ENCODE results near the gene GPR108.

The GPR108 gene

DNA sequence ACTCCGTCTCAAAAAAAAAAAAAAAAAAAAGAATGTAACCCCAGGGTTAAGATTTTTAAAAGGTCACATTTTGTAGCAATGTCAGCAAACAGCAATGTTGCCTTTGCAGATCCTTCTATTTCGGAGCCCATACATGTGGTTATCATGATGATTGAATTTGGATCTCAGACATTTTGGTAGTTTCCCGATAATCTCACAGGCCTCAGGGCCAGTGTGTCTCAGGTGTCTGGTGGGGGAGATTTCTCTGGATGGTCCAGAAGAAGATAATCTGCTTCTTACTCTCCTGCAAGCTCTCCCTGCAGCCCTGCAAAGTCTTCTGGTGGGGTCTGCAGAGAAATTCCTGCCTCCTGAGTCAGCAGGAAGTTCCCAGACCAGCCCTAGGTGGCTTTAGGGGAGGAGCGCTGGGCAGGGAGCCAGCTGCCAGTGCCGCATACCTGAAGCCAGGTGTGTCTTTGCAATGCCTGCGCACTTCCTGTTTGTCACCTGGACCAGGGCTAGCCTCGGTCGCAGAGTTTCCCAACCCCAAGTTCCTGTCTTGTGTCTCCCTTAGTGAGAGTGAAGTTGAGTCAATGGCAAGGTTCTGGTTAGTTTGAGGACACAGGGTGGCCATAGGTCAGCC lies 28.5 kb upstream of the GPR108 start:
- TF ChIP-seq TAF1 (IDR thresholded peaks at IDR 0.05; ENCODE audit: low read depth) (peak; percentile 54; the same call in 1 of the 2 replicates), YY1 (IDR thresholded peaks at IDR 0.05; ENCODE audit: low read depth) (no peak), MAX (IDR thresholded peaks at IDR 0.05) (peak; percentile 86), EP300 (IDR thresholded peaks at IDR 0.05; ENCODE audit: borderline replicate concordance) (peak; percentile 92), USF1 (IDR thresholded peaks at IDR 0.05) (peak; percentile 60; the same call in 1 of the 2 replicates), TCF12 (IDR thresholded peaks at IDR 0.05; ENCODE audit: low read depth) (peak; percentile 97), CREB1 (IDR thresholded peaks at IDR 0.05; ENCODE audit: low read depth) (peak; percentile 47; the same call in 1 of the 2 replicates), RAD21 (IDR thresholded peaks at IDR 0.05; ENCODE audit: low read depth) (peak; percentile 15; the same call in 1 of the 2 replicates), FOXM1 (IDR thresholded peaks at IDR 0.05; ENCODE audit: borderline replicate concordance, low read depth) (peak; percentile 77), REST (IDR thresholded peaks at IDR 0.05; ENCODE audit: low read depth) (no peak), TEAD4 (IDR thresholded peaks at IDR 0.05) (peak; percentile 98), ZBTB7A (IDR thresholded peaks at IDR 0.05; ENCODE audit: low read depth) (peak; percentile 85), NFIC (IDR thresholded peaks at IDR 0.05) (peak; percentile 97), EGR1 (IDR thresholded peaks at IDR 0.05) (no peak), CEBPB (IDR thresholded peaks at IDR 0.05) (peak; percentile 73)

- TF ChIP-seq USF1 (IDR thresholded peaks at IDR 0.05) = peak; percentile 93
- TF ChIP-seq EGR1 (IDR thresholded peaks at IDR 0.05) = no peak
- no peak for TF ChIP-seq REST (IDR thresholded peaks at IDR 0.05; ENCODE audit: low read depth)
These were observed 23.8 kb upstream of the GPR108 start for GRCh38 chr19:6761053-6761676.

DNA sequence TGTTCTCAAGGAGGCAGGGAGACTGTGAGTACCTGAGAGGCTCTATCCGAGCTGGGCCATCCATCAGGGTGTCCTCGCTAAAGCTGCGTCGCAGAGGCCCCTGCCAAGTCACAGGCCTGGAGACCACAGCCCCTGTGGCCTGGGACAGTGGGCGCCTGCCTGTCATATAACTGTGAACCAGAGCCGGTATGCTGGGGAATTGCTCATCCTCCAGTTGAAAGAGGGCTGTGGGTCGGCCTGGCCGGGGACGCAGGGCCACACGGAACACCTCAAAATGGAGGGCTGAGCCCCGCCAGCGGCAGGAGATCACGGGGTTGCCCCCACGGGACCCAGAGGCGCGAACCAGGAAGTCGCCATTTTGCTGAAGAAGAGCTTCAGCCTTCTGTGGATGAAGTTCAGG lies 23.2 kb upstream of the GPR108 start:
- TF ChIP-seq CEBPB (IDR thresholded peaks at IDR 0.05) (no peak), REST (IDR thresholded peaks at IDR 0.05; ENCODE audit: low read depth) (no peak), RAD21 (IDR thresholded peaks at IDR 0.05; ENCODE audit: low read depth) (no peak), USF1 (IDR thresholded peaks at IDR 0.05) (no peak), ZBTB7A (IDR thresholded peaks at IDR 0.05; ENCODE audit: low read depth) (no peak), TAF1 (IDR thresholded peaks at IDR 0.05; ENCODE audit: low read depth) (no peak), NFIC (IDR thresholded peaks at IDR 0.05) (no peak), EGR1 (IDR thresholded peaks at IDR 0.05) (no peak), TEAD4 (IDR thresholded peaks at IDR 0.05) (no peak), MAX (IDR thresholded peaks at IDR 0.05) (no peak), CREB1 (IDR thresholded peaks at IDR 0.05; ENCODE audit: low read depth) (no peak), YY1 (IDR thresholded peaks at IDR 0.05; ENCODE audit: low read depth) (no peak)
